OCI-LY3 (cell line): ENCODE results near the gene WDR86.

Source experiments
- H2AFZ ChIP-seq: fragments of 200-600, 300-600 bp; shearing (Covaris generic); 2 replicates; pipeline ENCODE4 v1.6.0; 2014; ENCODE audit warnings: antibody characterized with exemption, low read depth, low read length
- H3K27ac ChIP-seq: fragments of 200-600, 300-600 bp; sonication (generic); 2 replicates; pipeline ENCODE4 v1.5.1; 2014; ENCODE audit warnings: mild to moderate bottlenecking, low read length, moderate library complexity, mixed read lengths
- H3K27me3 ChIP-seq: fragments of 200-600, 300-600 bp; sonication (generic); 2 replicates; pipeline ENCODE4 v1.6.1; 2014; ENCODE audit warnings: low read depth, low read length, mixed read lengths
- H3K36me3 ChIP-seq: fragments of 200-600, 300-600 bp; sonication (generic); replicated peaks from 2 replicates; pipeline ENCODE3; 2014; ENCODE audit warnings: low read depth, low read length, mixed read lengths
- H3K4me1 ChIP-seq: fragments of 300-600, 200-600 bp; sonication (generic); 2 replicates; pipeline ENCODE4 v1.6.1; 2014; ENCODE audit warnings: low read length, mixed read lengths
- H3K4me2 ChIP-seq: fragments of 200-600, 300-600 bp; sonication (generic); 2 replicates; pipeline ENCODE4 v1.6.1; 2014; ENCODE audit warnings: low read length, mixed read lengths
- H3K4me3 ChIP-seq: fragments of 300-600, 200-600 bp; sonication (generic); 2 replicates; pipeline ENCODE4 v1.5.1; 2014; ENCODE audit warnings: antibody characterized with exemption, mild to moderate bottlenecking, low read length, moderate library complexity
- H3K79me2 ChIP-seq: fragments of 300-600, 200-600 bp; shearing (Covaris generic); 2 replicates; pipeline ENCODE4 v1.6.1; 2014; ENCODE audit warnings: mild to moderate bottlenecking, low read length, mixed read lengths
- H3K9ac ChIP-seq: fragments of 300-600, 200-600 bp; shearing (Covaris generic); 2 replicates; pipeline ENCODE4 v1.6.0; 2014; ENCODE audit warnings: mild to moderate bottlenecking, low read length, moderate library complexity
- H3K9me3 ChIP-seq: fragments of 200-600, 300-600 bp; shearing (Covaris generic); 2 replicates; pipeline ENCODE4 v1.6.1; 2014; ENCODE audit warnings: low read length, mixed read lengths; ENCODE audit not compliant: insufficient read depth
- H4K20me1 ChIP-seq: fragments of 200-600, 300-600 bp; sonication (generic); 2 replicates; pipeline ENCODE4 v1.6.1; 2016; ENCODE audit warnings: low read length, mixed read lengths; ENCODE audit not compliant: insufficient read depth
- CTCF ChIP-seq: fragments of 200-600, 300-600 bp; sonication (generic); IDR thresholded peaks from 2 replicates; pipeline ENCODE4 v1.5.1; 2014; ENCODE audit warnings: antibody characterized with exemption, low read length, low read depth
- EZH2phosphoT487 ChIP-seq: fragments of 200-600 bp; shearing (Covaris generic); IDR thresholded peaks from 2 replicates; pipeline ENCODE4 v1.6.1; 2018; ENCODE audit warnings: antibody characterized with exemption, mixed run types, low read depth

WDR86 gene

GRCh38 chr7:151422212-151422611 is 12.4 kb upstream of the WDR86 start:
- TF ChIP-seq EZH2phosphoT487 (no peak), CTCF (no peak)
- H3K4me1 ChIP-seq = no peaks in the 10 kb centered on the region
- H3K4me2 ChIP-seq = no peak overlapping the region
- H3K9me3 ChIP-seq = 0 out of 2 replicates have a peak, but pooled peaks cover 3% of the 10 kb centered on the region
- no peak overlapping the region for H2AFZ ChIP-seq
- no peaks in the 10 kb centered on the region for H3K79me2 ChIP-seq
- H4K20me1 ChIP-seq = no peaks in the 10 kb centered on the region
- H3K36me3 ChIP-seq = no peaks in the 10 kb centered on the region
- H3K27me3 ChIP-seq = peaks cover 57% of the 10 kb centered on the region
- H3K27ac ChIP-seq = no peak overlapping the region
- no peak overlapping the region for H3K9ac ChIP-seq
- no peak overlapping the region for H3K4me3 ChIP-seq

- Histone ChIP-seq H3K9ac (no peak overlapping the region), H3K4me2 (no peak overlapping the region), H3K9me3 (0 out of 2 replicates have a peak, but pooled peaks cover 3% of the 10 kb centered on the region), H4K20me1 (no peaks in the 10 kb centered on the region), H3K27me3 (peaks cover 50% of the 10 kb centered on the region), H3K36me3 (no peaks in the 10 kb centered on the region), H3K4me1 (no peaks in the 10 kb centered on the region), H2AFZ (no peak overlapping the region), H3K4me3 (no peak overlapping the region), H3K27ac (no peak overlapping the region), H3K79me2 (no peaks in the 10 kb centered on the region)
- TF ChIP-seq EZH2phosphoT487 = no peak
Observed at GRCh38 chr7:151420144-151420543, 10.3 kb upstream of the WDR86 start.

- Histone ChIP-seq H2AFZ (no peak overlapping the region), H3K27ac (no peak overlapping the region)
- TF ChIP-seq CTCF (no peak), EZH2phosphoT487 (no peak)
Observed at GRCh38 chr7:151416941-151417315, 7.1 kb upstream of the WDR86 start.

GRCh38 chr7:151416112-151416940 is 6.5 kb upstream of the WDR86 start:
- H3K4me3 ChIP-seq = no peak overlapping the region
- no peaks in the 10 kb centered on the region for H3K36me3 ChIP-seq
- no peaks in the 10 kb centered on the region for H3K79me2 ChIP-seq
- H3K9ac ChIP-seq = no peak overlapping the region
- H2AFZ ChIP-seq = no peak overlapping the region
- no peak for TF ChIP-seq EZH2phosphoT487
- TF ChIP-seq CTCF = no peak
- peaks cover 45% of the 10 kb centered on the region for H3K27me3 ChIP-seq
- no peaks in the 10 kb centered on the region for H4K20me1 ChIP-seq
- no peak overlapping the region for H3K4me2 ChIP-seq
- no peaks in the 10 kb centered on the region for H3K4me1 ChIP-seq
- no peak overlapping the region for H3K27ac ChIP-seq
- H3K9me3 ChIP-seq = 0 out of 2 replicates have a peak, but pooled peaks cover 3% of the 10 kb centered on the region

More at GRCh38 chr7:151416941-151417315, 7.1 kb upstream of the WDR86 start:
- Histone ChIP-seq H4K20me1 (no peaks in the 10 kb centered on the region), H3K4me1 (no peaks in the 10 kb centered on the region), H3K79me2 (no peaks in the 10 kb centered on the region), H3K9ac (no peak overlapping the region), H3K4me2 (no peak overlapping the region), H3K9me3 (0 out of 2 replicates have a peak, but pooled peaks cover 3% of the 10 kb centered on the region), H3K27me3 (peaks cover 47% of the 10 kb centered on the region), H3K4me3 (no peak overlapping the region), H3K36me3 (no peaks in the 10 kb centered on the region)
